GM21786 (cell line): ENCODE measurements around the gene EFNA2.

Source experiments
- ATAC-seq: cut with Tn5 transposase; IDR thresholded peaks from one replicate; pipeline ENCODE4 v1.9.1; 2021; ENCODE audit not compliant: unreplicated experiment

EFNA2 gene

DNA sequence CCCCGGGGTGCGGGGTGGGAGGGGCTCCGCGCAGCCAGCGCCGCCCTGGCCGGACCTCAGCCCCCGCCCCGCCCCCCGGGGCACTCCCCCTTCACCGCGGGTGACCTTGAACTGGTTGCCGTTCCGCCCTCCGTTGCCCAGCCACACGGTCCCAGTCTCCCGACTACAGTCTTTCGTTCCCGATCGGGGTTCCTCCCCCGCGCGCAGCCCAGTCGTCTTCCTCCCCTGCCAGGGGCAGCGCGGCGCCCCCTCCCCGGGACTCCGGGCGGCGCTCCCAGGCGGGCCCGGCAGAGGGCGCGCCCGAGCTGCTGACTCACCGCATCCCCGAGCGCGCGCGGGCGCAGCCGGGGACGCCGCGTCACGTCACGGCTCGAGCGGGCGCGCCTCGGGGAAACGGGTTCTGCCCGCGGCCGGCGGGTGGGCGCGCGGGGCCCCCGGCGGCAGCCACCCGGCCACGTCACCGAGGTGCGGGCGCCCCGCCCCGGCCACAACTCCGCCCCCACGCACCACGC is 36.8 kb upstream of the EFNA2 start:
- ATAC-seq = peak; percentile 18

DNA sequence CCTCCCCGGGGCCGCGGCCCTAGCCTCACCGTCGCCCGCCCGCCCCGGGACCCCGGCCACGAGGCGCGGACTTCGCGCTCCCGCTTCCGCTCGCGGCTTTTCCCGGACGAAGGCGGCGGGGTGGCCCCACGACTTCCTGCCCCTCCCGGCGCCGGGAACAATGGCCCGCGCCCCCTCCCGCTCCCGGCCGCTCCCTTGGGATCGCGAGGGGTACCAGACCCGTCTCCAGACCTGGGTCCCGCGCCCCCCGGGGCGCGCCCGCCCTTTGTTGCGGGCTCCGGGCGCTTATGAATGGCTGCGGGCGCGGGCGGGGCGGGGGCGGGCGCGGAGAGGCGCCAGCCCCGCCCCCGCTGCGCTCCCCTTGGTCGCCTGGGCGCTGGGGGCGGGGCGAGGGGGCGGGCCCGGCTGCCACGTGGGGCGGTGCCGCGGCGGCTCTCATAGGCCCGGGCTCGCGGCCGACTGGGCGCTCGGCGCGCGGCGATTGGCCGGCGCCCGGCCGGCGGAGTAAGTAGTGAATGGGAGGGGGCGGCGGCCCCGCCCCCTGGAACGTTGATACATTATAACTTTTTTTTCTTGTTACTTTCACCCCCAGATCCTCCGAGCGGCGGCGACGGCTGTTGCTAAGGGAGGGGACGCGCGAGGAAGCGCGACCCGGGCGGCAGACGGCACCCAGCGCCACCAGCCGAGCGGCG is 36.2 kb upstream of the EFNA2 start:
- ATAC-seq = peak; percentile 33

DNA sequence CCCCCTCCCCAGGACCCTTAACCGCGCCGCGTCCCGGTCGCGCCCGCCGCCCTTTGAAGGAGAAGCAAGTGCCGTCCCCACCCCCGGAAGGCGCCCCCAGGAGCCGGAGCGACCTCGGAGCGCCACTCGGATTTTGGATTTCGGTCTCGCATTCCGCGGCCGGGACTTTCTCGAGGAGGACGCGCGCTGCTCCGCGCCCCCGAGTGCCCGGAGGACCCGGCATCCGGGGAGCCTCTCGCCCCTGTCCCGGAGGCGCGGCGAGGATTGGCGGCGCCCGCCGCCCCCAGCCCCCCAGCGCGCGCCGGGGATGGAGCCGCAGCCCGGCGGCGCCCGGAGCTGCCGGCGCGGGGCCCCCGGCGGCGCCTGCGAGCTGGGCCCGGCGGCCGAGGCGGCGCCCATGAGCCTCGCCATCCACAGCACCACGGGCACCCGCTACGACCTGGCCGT is 35.7 kb upstream of the EFNA2 start:
- no peak for ATAC-seq

DNA sequence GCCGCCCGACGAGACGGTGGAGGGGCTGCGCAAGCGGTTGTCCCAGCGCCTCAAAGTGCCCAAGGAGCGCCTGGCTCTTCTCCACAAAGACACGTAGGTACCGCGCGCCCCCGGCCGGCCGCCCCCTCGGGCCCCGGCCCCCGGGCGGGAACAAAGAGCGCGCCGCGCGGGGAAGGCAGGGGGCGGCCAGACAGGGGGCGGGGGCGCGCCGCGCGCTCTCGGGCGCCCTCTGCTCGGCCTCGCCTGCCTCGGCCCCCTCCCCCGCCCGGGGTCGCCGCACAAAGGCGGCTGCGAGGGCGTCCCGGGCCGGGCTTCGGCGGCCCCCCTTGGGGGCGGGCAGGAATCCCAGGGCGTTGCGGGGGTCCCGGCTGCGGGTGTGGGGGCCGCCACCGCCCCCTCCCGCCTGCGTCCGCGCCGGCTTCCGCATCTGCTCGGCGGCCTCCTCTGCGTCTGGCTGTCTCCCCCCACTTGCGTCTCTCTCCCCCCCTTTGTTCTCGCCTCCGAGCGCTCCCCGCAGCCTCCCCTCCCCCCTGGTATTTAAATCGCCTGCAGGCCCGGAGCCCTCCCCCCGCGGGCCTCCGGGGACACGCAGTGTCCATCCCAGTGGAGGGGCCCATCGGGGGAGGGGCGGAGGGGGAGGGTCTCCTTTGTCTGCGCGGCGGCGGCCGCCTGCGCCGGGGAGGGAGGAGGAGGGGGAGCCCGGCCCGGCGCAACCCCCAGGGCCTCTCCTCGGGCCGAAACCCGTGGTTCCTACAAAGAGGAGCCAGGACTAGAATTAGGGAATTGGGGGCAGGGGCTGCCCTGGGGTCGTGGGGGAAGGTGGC is 35.0 kb upstream of the EFNA2 start:
- no peak for ATAC-seq

DNA sequence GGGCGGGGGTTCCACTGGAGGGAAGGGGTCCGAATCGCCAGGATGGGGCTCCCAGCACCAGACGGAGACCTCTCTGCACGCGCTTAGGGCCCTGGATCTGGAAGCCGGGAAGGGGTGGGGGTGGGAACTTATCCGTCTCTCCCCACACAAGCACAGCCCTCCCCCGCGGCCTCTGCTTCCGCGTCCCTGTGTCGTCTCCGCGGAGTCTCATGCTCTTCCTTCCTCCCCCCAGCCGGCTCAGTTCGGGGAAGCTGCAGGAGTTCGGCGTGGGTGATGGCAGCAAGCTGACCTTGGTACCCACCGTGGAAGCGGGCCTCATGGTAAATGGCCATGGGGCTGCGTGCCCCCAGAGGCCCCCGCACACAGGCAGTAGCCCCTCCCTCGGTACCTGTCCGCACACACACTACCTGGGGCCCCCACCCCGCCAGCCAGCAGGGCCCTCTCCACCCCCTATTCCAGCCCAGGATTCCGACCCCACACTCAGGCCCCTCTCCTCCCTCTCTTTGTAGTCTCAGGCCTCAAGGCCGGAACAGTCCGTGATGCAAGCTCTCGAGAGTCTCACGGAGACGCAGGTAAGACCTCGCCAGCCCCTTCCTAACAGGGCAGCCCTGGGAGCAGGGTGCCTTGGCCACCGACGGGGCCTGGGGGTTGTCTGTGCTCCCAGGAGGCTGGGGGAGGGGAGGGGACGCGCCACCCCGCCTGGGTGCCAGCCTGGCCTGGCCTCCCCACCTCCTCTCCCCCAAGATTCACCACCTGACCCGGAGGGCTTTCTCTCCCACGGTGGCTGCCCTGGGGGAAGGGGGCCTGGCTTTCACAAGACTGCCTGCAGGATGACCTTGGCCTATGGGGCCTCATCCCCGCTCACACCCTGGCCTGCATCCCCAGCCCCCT is 34.1 kb upstream of the EFNA2 start:
- no peak for ATAC-seq

DNA sequence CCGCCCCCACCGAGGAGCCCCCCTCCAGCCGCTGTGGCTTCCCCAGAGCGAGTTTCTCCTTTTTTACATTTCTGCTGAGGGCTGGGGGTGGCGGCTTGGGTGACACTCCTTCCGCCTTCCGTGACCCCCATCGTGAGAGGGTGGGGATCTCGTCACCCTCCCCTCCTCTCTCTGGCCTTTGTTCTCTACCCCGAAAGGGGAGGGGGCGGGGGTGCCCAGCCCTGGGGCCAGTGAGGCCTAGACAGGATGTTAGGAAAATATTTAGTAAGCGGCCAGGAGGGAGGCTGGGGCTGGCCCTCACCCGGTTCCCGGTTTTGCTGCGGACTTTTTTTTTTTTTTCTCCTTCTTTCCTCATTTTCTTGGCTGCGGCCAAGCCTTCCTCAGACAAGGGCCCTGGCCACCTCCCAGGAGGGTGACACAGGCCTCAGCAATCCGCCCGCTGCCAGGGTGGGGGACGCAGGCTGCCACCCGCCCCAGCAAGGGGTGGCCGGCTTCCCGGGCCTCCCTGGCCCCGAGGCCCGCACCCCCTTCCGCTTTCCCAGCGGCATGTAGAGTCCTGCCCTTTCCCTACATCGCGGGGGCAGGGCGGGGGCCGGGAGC is 33.4 kb upstream of the EFNA2 start:
- no peak for ATAC-seq

DNA sequence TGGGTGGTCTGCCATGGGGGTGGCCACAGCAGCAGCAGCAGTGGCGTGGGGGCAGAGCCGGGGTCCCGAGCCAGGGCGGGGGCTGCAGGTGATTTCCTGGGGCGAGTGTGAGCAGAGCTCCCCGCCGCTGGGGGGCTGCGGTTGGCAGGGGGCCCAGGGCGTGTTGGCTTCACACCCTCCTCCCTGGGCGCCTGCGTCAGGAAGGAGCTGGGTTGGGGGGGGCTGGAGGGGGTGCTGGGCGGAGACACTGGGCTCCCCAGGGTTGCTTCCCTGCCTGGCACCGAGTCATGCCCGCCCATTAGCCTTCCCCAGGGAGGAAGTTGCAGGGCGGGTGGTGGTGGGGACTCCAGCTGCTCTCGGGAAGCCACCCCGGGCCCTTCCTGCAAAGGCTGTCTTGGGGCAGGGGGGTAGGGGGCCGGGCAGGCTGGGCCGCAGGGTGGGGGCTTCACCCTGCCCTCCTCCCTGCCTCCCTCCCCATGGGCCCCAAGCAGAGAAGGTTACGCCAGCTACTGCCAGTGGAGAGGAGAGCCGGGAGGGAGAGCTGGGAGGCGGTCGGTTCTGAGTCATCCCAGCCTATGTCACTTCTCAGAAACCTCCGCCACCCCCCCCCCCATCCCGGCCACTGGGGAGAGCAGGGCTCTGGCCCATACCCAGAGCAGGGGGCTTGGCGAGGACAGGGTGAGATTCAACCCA is 32.7 kb upstream of the EFNA2 start:
- ATAC-seq = no peak

DNA sequence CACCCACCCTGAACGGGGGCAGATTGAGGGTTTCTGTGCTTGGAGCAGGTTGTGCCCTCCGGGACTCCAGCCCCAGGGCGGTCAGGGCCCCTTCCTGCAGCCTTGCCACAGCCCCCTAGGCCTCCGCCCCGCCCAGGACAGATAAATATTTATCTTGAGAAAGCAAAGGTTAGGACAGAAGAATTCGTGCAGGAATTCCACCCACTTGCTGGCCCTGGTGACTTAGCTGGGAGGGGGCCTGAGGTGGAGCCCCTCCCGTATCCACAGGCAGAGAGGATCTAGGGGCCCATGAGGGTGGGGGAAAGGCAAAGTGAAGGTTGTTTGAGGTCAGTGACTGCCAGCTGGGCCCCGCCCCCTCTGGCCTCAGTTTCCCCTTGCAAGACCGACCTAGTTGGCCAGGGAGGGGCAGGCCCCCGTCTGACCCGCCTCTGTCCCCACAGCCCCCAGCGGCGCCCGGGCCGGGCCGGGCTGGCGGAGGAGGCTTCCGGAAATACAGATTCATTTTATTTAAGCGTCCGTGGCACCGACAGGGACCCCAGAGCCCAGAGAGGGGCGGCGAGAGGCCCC is 32.1 kb upstream of the EFNA2 start:
- no peak for ATAC-seq

DNA sequence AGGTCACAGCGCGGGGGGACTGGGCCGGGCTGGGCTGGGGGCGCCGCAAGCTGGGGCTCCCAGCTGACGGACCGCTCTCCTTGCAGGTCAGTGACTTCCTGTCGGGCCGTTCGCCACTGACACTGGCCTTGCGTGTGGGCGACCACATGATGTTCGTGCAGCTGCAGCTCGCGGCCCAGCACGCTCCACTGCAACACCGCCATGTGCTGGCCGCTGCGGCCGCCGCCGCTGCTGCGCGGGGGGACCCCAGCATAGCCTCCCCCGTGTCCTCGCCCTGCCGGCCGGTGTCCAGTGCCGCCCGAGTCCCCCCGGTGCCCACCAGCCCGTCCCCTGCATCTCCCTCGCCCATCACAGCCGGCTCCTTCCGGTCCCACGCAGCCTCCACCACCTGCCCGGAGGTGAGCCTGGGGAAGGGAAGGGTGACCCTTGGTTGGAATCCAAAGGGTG is 31.6 kb upstream of the EFNA2 start:
- no peak for ATAC-seq

DNA sequence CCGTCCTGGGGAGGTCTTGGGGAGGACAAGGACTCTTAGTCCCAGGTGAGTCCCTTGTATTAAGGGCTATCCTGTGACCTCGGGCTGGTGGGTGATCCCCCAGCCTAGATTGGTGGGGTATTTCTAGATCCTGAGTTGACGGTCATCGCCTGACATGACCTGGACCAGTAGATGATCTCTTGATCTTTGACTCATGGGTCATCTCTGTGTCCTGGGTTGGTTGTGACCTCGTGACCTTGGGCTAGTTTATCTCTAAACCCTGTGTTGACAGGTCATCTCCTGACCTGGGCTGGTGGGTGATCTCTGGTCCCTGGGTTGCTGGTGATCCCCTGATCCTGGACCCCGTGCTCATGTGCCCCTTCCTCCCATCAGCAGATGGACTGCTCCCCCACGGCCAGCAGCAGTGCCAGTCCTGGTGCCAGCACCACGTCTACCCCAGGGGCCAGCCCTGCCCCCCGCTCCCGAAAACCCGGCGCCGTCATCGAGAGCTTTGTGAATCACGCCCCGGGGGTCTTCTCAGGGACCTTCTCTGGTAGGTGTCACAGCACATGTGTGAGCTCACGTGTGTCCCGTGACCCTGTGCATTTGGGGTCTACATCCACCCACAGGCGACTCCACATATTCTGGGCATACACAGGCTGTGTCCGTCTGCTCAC is 31.0 kb upstream of the EFNA2 start:
- ATAC-seq = no peak

DNA sequence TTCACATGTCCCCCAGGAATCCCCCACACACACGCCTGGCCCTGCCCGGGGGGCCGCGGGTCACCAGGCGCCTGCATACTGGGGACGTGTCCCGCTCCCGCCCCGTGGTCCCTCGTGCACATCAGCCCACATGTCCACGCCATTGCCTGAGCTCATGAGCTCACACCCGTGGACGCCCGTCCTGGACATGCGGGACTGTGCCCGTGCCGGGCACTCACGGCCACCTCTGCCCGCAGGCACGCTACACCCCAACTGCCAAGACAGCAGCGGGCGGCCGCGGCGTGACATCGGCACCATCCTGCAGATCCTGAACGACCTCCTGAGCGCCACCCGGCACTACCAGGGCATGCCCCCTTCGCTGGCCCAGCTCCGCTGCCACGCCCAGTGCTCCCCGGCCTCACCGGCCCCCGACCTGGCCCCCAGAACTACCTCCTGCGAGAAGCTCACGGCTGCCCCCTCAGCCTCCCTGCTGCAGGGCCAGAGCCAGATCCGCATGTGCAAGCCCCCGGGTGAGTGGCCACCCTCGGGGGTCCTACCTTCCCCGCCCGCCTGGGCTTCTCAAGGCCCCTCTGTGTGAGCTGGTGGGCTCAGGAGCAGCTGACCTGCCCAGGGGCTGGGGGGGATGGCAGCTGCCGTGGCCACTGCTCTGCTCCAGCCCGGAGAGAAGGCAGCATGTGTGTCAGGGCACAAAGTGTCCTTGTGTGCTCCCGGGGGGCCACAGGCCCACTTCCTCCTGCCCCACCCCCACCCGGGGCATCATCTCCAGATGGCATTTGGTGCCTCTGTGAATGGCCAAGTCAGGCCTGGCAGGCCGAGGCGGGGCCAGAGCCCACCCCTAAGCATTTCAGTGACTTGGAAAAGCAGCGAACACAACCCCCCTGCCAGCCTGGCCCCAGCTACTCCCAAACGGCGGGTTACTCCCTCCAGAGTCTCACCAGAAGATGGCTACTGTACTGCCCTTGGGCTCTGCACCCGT is 30.2 kb upstream of the EFNA2 start:
- ATAC-seq = no peak

DNA sequence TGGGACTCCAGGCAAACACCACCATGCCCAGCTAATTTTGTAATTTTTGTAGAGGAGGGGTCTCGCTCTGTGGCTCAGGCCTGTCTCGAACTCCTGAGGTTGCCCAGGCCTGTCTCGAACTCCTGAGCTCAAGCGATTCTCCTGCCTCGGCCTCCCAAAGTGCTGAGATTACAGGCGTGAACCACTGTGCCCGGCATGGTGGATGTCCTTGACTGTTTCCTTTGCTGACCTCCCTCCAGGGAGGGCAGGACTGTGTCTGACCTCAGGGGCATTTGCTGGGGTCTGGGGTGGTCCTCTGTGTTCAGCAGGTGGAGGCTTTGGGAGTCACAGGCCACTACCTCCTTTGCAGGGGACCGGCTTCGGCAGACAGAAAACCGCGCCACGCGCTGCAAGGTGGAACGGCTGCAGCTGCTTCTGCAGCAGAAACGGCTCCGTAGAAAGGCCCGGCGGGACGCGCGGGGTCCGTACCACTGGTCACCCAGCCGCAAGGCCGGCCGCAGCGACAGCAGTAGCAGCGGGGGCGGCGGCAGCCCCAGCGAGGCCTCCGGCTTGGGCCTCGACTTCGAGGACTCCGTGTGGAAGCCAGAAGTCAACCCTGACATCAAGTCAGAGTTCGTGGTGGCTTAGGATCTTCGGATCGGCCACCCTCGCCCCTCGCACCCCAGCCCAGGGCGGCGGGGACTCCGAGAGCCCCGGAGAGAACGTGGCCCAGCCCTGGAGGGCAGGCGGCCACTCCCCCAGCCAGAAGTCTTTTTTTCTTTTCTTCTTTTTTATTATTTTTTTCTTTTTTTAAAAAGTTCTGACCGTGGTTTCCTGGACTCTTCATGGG is 28.8 kb upstream of the EFNA2 start:
- no peak for ATAC-seq

DNA sequence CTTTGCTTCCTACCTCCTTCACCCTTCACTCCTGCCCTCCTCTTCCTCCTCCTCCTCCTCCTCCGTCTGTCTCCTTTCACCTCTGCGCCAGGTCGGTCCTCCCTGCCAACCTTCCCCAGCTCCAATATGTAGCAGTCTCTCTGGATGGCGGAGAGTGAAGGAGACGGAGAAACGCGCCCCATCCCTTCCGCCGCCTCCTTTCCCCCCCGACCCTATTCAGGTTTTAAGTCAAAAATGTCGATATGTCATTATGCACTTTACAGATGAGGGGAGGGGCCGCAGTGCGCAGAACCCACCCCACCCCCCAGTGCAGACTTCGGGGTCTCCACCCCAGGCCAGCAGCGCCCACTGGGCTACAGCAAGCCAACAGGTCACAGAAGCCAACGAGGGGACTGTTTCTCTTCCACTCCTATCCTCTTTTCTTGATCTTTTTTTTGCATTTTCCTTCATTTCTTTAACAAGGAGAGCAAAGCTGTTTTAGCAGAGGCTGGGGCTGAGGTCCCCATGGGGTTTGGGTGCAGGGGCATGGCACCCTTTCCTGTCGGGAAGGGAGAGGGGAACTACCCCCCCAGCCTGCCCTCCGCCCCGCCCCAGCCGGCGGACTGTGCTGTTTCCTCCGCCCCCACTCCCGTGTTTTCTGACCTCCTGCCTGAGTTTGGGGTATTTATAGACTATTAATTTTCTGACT is 28.1 kb upstream of the EFNA2 start:
- no peak for ATAC-seq

DNA sequence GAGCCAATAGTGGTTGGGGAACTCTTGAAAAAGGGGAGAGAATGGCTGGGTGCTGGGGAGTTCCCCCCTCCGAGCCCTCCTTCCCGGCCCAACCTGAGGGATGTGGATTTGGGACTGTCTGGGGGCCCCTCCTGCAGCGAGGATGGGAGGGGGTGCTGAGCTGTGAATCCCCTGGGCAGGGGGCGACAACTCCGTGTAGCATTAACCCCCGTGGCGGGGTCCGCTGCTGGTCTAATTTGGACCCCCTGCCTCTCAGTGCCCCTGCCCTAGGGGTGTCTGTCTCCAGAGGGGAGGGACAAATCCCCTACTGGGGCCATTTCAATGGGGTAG is 27.5 kb upstream of the EFNA2 start:
- ATAC-seq = no peak

DNA sequence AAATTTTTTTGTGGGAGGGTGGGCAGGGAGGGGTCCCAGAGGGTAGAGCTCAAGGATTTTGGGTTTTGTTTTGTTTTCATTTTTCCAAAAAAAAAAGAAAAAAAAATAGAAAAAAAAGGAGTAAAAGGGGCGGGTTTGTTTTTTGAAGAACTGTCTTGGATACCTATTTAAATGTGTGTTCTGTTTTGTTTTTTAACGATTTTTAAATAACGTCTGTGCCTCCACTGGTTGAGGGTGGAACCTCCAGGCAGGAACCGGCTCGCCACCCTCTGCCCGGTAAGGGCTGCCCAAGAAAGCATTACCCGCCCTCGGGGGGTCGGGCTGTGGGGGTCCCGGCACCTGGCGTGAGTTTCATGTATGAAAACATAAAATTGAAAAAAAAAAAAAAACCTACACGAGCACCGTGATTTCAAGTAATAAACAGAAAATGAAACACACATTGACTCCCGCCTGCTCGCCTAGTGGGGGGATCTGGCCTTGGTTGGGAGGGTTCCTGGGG is 26.9 kb upstream of the EFNA2 start:
- ATAC-seq = no peak

DNA sequence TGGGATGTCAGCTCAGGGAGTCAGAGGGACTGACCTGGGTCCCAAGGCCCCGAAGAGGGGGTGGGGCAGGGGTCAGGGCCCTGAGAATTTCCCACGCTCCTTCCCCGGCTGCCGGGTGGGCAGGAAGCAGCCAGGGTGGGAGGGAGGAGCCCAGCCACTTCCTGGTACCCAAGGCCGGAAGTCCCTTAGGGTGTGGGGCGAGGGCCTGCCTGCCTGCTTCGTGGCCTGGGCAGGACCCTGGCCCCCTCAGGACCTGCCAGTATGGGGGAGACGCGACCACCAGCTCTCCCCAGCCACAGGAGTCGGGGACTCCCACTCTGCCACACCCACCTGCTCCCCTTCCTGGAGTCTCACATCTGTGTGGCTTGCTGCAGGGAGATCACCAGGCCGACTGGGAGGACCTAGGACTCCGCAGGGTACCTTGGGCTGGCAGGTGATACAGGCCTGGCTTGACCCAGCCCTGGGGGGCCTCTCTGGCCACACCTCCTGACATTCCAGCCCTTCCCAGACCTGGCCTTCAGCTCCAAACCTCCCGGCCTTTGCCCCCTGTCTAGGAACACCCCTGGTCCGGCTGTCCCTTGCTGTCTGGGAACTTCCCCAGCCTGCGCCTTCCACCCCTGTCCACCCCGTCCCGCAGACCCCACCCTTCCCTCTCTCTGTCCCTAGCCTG is 26.3 kb upstream of the EFNA2 start:
- ATAC-seq = peak; percentile 24
